Glutamatergic neuron (in vitro differentiated cells): ENCODE data around the gene CLEC4C. TPM values are rescaled to one million over a fixed set of nuclear protein-coding genes. Genes with fewer than 3 reads are reported as not detected.
"Not testable (repeated sequence)": the region's sequence is repeated elsewhere in the genome, so short reads cannot be mapped to it uniquely, and the experiment has no call there.

Experiments
- DNase-seq: peaks from one replicate; pipeline ENCODE4 v3.0.0; 2022
- H3K27ac Mint-ChIP-seq: one replicate; pipeline ENCODE4 v1.8.0; 2020; ENCODE audit warnings: mild to moderate bottlenecking, mixed read lengths, inconsistent platforms; ENCODE audit not compliant: unreplicated experiment
- H3K27me3 Mint-ChIP-seq: one replicate; pipeline ENCODE4 v1.8.0; 2020; ENCODE audit warnings: mild to moderate bottlenecking, moderate library complexity, mixed read lengths, inconsistent platforms; ENCODE audit not compliant: unreplicated experiment
- H3K36me3 Mint-ChIP-seq: one replicate; pipeline ENCODE4 v1.8.0; 2020; ENCODE audit warnings: mild to moderate bottlenecking, mixed read lengths, inconsistent platforms; ENCODE audit not compliant: unreplicated experiment
- H3K4me1 Mint-ChIP-seq: one replicate; pipeline ENCODE4 v1.8.0; 2020; ENCODE audit warnings: mild to moderate bottlenecking, low read depth, mixed read lengths, inconsistent platforms; ENCODE audit not compliant: unreplicated experiment
- H3K4me3 Mint-ChIP-seq: one replicate; pipeline ENCODE4 v1.8.0; 2020; ENCODE audit warnings: mild to moderate bottlenecking, mixed read lengths, inconsistent platforms; ENCODE audit not compliant: unreplicated experiment
- H3K9me3 Mint-ChIP-seq: one replicate; pipeline ENCODE4 v1.8.0; 2020; ENCODE audit warnings: mild to moderate bottlenecking, moderate library complexity, mixed read lengths, inconsistent platforms; ENCODE audit not compliant: unreplicated experiment
- CTCF ChIP-seq: fragments of 200-600 bp; sonication (generic); IDR thresholded peaks from one replicate; pipeline ENCODE4 v1.5.0; 2021; ENCODE audit not compliant: partially characterized antibody, unreplicated experiment
- total RNA-seq: library from RNA; stranded (reverse); fragmentation: NEBNext Ultra II Directional; extraction: Animal tissue kit (Norgen Biotek cat#: 25700); gene quantifications from one replicate; pipeline ENCODE4 v1.2.1, GENCODE V29; 2021; ENCODE audit not compliant: unreplicated experiment

CLEC4C gene
- total RNA-seq, 1 donor from 2014 or later = not detected

GRCh38 chr12:7784701-7785100, 37.5 kb upstream of the CLEC4C start:
- no peak for TF ChIP-seq CTCF
- H3K27ac Mint-ChIP-seq = no peak overlapping the region
- H3K9me3 Mint-ChIP-seq = peaks cover 1% of the 10 kb centered on the region
- H3K36me3 Mint-ChIP-seq = no peaks in the 10 kb centered on the region
- no peaks in the 10 kb centered on the region for H3K4me1 Mint-ChIP-seq
- peaks cover 2% of the 10 kb centered on the region for H3K27me3 Mint-ChIP-seq
- H3K4me3 Mint-ChIP-seq = no peak overlapping the region
- DNase-seq = no peak

- not testable (repeated sequence) for H3K27ac Mint-ChIP-seq, H3K4me3 Mint-ChIP-seq, H3K36me3 Mint-ChIP-seq, H3K27me3 Mint-ChIP-seq, H3K9me3 Mint-ChIP-seq, H3K4me1 Mint-ChIP-seq, DNase-seq
Measured at GRCh38 chr12:7783433-7783832, 36.3 kb upstream of the CLEC4C start.

GRCh38 chr12:7782055-7782454, 34.9 kb upstream of the CLEC4C start:
- no peak overlapping the region for H3K4me3 Mint-ChIP-seq
- TF ChIP-seq CTCF = no peak
- DNase-seq = no peak
- no peak overlapping the region for H3K27ac Mint-ChIP-seq
- H3K36me3 Mint-ChIP-seq = no peaks in the 10 kb centered on the region
- H3K9me3 Mint-ChIP-seq = peaks cover 1% of the 10 kb centered on the region
- peaks cover 2% of the 10 kb centered on the region for H3K27me3 Mint-ChIP-seq
- H3K4me1 Mint-ChIP-seq = no peaks in the 10 kb centered on the region

GRCh38 chr12:7781274-7781673, 34.1 kb upstream of the CLEC4C start:
- Mint-ChIP-seq H3K4me3 (no peak overlapping the region), H3K4me1 (no peaks in the 10 kb centered on the region), H3K27ac (no peak overlapping the region), H3K36me3 (no peaks in the 10 kb centered on the region), H3K27me3 (peaks cover 2% of the 10 kb centered on the region), H3K9me3 (peaks cover 1% of the 10 kb centered on the region)
- no peak for DNase-seq
- TF ChIP-seq CTCF = no peak

- no peaks in the 10 kb centered on the region for H3K4me1 Mint-ChIP-seq
- H3K27ac Mint-ChIP-seq = no peak overlapping the region
- no peak for TF ChIP-seq CTCF
- no peak overlapping the region for H3K4me3 Mint-ChIP-seq
- peaks cover 3% of the 10 kb centered on the region for H3K9me3 Mint-ChIP-seq
- H3K27me3 Mint-ChIP-seq = peaks cover 2% of the 10 kb centered on the region
- no peaks in the 10 kb centered on the region for H3K36me3 Mint-ChIP-seq
- DNase-seq = no peak
Measured at GRCh38 chr12:7769999-7770398, 22.8 kb upstream of the CLEC4C start.

GRCh38 chr12:7758766-7759140, 11.6 kb upstream of the CLEC4C start:
- Mint-ChIP-seq H3K4me3 (no peak overlapping the region), H3K27ac (no peak overlapping the region), H3K9me3 (no peaks in the 10 kb centered on the region), H3K36me3 (no peaks in the 10 kb centered on the region), H3K4me1 (no peaks in the 10 kb centered on the region), H3K27me3 (peaks cover 2% of the 10 kb centered on the region)
- no peak for TF ChIP-seq CTCF
- no peak for DNase-seq
